Heart right ventricle (tissue), 16 donors: ENCODE results near the gene ASAP2. TPM values are rescaled to one million over a fixed set of nuclear protein-coding genes. Genes with fewer than 3 reads are reported as not detected.

ENCODE experiments used
- ATAC-seq, 8 donors: fragments of 200-7000 bp; cut with Tn5 transposase; one replicate each; pipeline ENCODE4 v1.9.1; 2020; ENCODE audit warnings: mild to moderate bottlenecking in 8 of 8, moderate library complexity in 8 of 8, moderate number of reproducible peaks in 1 of 8
- DNase-seq, 2 donors: peaks; one replicate each; pipeline ENCODE4 v3.0.0-alpha.2; 2020
- H3K27ac ChIP-seq, 10 donors: fragments of 200-600 bp; sonication (generic) in 2 of 10; one replicate each; pipeline versions ENCODE4 v1.5.0 to v1.8.0; 2020 to 2022; ENCODE audit warnings: mild to moderate bottlenecking in 3 of 10
- H3K27me3 ChIP-seq, 7 donors: fragments of 200-600 bp; one replicate each; pipeline ENCODE4 v1.8.0; 2021 to 2022; ENCODE audit warnings: mild to moderate bottlenecking in 2 of 7
- H3K36me3 ChIP-seq, 9 donors: fragments of 200-600 bp; sonication (generic) in 1 of 9; one replicate each; pipeline versions ENCODE4 v1.5.0 to v1.8.0; 2020 to 2022; ENCODE audit warnings: mild to moderate bottlenecking in 2 of 9
- H3K4me1 ChIP-seq, 9 donors: fragments of 200-600 bp; sonication (generic) in 1 of 9; one replicate each; pipeline versions ENCODE4 v1.5.0 to v1.8.0; 2020 to 2022; ENCODE audit warnings: mild to moderate bottlenecking in 4 of 9
- H3K4me3 ChIP-seq, 10 donors: fragments of 200-600 bp; sonication (generic) in 2 of 10; one replicate each; pipeline versions ENCODE4 v1.5.0 to v1.8.0; 2020 to 2022; ENCODE audit warnings: mild to moderate bottlenecking in 7 of 10, moderate library complexity in 2 of 10
- H3K9me3 ChIP-seq, 11 donors: fragments of 200-600 bp in 10 of 11; sonication (generic) in 2 of 11; one replicate each; pipeline versions ENCODE4 v1.5.0 to v1.8.0; 2013 to 2022; ENCODE audit warnings: mild to moderate bottlenecking in 2 of 11, control low read depth in 1 of 11, moderate library complexity in 1 of 11
- WGBS, 2 donors: extraction: QIAGEN DNeasy Blood & Tissue Kit; methylation state at CpG; one replicate each; pipeline ENCODE4 v1.1.7; 2013; ENCODE audit warnings: inconsistent platforms in 1 of 2; 5-methylcytosine and 5-hydroxymethylcytosine counted together
- intact Hi-C, 10 donors: fragments of 100-400 bp; cut with DNase I; formaldehyde crosslinking; loops; one replicate each; pipeline versions ENCODE4 v1.11.1 to v1.14.2; 2022
- polyA plus RNA-seq, 2 donors: library from polyadenylated mRNA; stranded (reverse); fragments of 200-250 nt; gene quantifications; one replicate each; pipeline ENCODE4 v1.2.3, GENCODE V29; 2013
- total RNA-seq, 10 donors: library from RNA; stranded (reverse); fragmentation: NEBNext Ultra II Directional in 3 of 10; extraction: Animal tissue kit (Norgen Biotek cat#: 25700) in 3 of 10; gene quantifications; one replicate each; pipeline versions ENCODE4 v1.2.1 to v1.2.4, GENCODE V29; 2021 to 2023
- TF ChIP-seq, protein P1 (sequence below), 9 donors: fragments of 200-600 bp; sonication (generic) in 2 of 9; IDR thresholded peaks; one replicate each; pipeline versions ENCODE4 v1.5.0 to v1.8.0; 2021 to 2022; ENCODE audit warnings: antibody characterized with exemption in 9 of 9, mild to moderate bottlenecking in 5 of 9, moderate library complexity in 1 of 9
- donor health status: Arrhythmogenic right ventricular cardiomyopathy.
- donor health status: ischemic (EF 13 %, LVEDD 7.1; RV severe dilation, severe dysfunction).
- donor health status: healthy with polysubstance abuse.
- donor health status: DM: no; HTN: yes; CAD: no.
- donor health status: DM: no; HTN: no; CAD: no.
- donor health status: ischemic (EF 25% LVEDD 6.9; RV normal size, moderate dysfunction).
- donor health status: ischemic (EF 25% LVEDD 5.7; RV mildly dilated, moderate dysfunction).
- donor health status: healthy.
- donor health status: DM: yes; HTN: yes; CAD: no.
- donor health status: Ischemic cardiomyopathy.
- donor health status: ischemic (EF 35%, LVEDD 5.7; RV mildly dilated, moderate dysfunction).
- donor health status: nonischemic (EF 11% LVEDD 7.7; RV severe dilation, severe dysfunction).
- donor health status: DM: yes; HTN: yes; CAD: no.
- donor health status: PGD.
- donor health status: ischemic (EF 29% LVEDD 5.4; RV normal size, mild dysfunction).
- donor health status: nonischemic (EF 23%, LVEDD 6.1; RV moderate dilation, normal function).

ASAP2 gene
- total and polyA plus RNA-seq, 12 donors, result 5.4 to 17.3 (median 11.8) TPM

DNA sequence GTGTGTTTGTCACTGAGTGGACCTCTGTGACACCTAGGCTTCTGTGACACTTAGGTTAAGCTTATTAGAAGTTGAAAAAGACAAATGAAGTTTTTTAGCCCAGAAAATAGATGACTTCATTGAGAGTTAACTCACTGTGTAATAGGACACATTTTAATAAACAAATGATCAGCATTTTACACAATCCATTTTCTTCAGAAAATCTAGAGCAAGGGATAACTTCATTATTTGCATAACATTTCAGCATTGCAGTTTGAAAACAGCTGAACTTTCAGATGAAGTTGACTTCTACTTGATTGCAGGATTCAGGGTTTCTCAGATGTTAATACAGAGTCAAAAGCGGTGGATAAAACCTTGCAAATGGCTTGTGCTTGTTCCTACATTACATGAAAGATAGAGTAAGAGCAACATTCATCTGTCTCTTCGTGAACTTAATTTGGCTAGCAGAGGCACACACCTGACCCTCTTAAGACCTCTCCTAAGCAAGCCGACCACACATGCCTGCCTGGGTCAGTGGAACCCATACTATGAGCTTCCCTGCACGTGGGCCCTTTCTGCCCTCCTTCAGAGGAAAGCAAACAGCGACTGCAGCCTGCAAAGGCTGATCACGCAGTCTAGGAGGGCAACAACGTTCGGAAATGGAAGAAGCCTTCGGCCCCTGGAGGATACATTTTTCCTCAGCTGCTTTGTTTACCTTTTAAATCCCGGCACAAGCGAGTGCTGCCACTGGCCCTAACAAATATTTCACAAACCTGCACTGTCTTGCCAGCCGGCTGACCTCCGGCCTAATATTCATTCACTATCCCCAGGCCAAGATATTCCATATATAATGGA is 200.1 kb downstream of the ASAP2 start:
- H3K4me1 ChIP-seq, result peaks cover 0 to 39% (median 7%) of the 10 kb centered on the region in 9 donors
- no peaks in the 10 kb centered on the region for H3K27me3 ChIP-seq
- ATAC-seq (no peak), DNase-seq (no peak)
- peaks cover 0 to 96% (median 19%) of the 10 kb centered on the region in 9 donors for H3K36me3 ChIP-seq
- TF ChIP-seq, protein P1, sequence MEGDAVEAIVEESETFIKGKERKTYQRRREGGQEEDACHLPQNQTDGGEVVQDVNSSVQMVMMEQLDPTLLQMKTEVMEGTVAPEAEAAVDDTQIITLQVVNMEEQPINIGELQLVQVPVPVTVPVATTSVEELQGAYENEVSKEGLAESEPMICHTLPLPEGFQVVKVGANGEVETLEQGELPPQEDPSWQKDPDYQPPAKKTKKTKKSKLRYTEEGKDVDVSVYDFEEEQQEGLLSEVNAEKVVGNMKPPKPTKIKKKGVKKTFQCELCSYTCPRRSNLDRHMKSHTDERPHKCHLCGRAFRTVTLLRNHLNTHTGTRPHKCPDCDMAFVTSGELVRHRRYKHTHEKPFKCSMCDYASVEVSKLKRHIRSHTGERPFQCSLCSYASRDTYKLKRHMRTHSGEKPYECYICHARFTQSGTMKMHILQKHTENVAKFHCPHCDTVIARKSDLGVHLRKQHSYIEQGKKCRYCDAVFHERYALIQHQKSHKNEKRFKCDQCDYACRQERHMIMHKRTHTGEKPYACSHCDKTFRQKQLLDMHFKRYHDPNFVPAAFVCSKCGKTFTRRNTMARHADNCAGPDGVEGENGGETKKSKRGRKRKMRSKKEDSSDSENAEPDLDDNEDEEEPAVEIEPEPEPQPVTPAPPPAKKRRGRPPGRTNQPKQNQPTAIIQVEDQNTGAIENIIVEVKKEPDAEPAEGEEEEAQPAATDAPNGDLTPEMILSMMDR (IDR thresholded peaks at IDR 0.05), result no peak
- no peaks in the 10 kb centered on the region for H3K9me3 ChIP-seq
- intact Hi-C loops, result no loop called here
- H3K4me3 ChIP-seq, result no peak overlapping the region
- 70 to 76% methylated on average over 13 of the region's 13 CpGs for WGBS, 2 donors
- H3K27ac ChIP-seq, result no peak overlapping the region

DNA sequence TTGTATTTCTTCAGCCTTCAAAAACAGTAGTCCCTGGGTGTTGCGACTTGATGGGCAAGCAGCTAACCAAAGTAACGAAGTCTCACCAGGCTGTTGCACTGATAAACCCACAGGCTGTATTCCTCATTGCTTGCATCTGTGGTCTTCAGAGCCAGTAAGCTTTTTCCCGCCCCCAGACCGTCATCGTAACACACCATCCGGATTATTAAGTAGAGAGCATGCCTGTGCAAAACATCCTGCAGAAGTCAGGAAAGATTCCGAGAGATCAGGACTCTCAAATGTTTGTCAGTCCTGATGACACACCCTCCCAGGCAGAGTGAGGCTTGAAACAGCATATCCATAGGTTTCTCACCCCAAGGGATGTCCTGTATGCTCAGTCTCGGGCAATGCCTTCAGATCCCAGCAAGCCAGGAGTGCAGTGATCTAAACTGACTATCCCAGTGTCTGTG is 200.8 kb downstream of the ASAP2 start:
- Histone ChIP-seq H3K27me3 (no peaks in the 10 kb centered on the region), H3K36me3 (peaks cover 0 to 96% (median 20%) of the 10 kb centered on the region in 9 donors), H3K4me3 (no peak overlapping the region), H3K27ac (no peak overlapping the region), H3K4me1 (peaks cover 0 to 34% (median 7%) of the 10 kb centered on the region in 9 donors), H3K9me3 (no peaks in the 10 kb centered on the region)
- WGBS, 2 donors, result 83 to 85% methylated on average over 8 of the region's 8 CpGs
- DNase-seq (no peak), ATAC-seq (peak in 1 of 8 donors; percentile 18)
- intact Hi-C loops, result no loop called here
- TF ChIP-seq, protein P1 (IDR thresholded peaks at IDR 0.05), result no peak

DNA sequence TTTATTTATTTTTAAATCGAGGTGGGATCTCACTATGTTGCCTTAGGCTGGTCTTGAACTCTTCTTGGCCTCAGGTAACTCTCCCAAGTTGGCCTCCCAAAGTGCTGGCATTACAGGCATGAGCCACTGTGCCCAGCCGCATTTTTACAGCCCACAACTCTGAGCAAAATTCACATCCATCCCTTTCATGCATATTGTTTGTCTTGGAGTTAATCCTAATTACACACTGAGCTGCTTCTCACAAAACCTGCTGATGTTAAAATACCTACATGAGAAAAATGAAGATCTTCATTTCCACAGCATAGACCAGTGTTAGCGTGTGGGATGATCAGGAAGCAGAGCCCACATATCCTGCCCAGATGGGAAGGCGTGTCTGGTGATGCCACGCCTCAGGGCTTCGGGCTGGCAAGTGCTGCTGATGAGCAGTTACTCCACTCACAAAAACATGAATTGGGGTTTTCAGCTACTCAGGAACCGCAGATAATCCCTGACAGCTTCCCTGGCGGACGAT is 202.1 kb downstream of the ASAP2 start:
- WGBS, 2 donors, result 88 to 91% methylated on average over 9 of the region's 9 CpGs
- intact Hi-C loops, result no loop called here
- Histone ChIP-seq H3K4me1 (peaks cover 0 to 28% (median 2%) of the 10 kb centered on the region in 9 donors), H3K36me3 (peaks cover 0 to 96% (median 27%) of the 10 kb centered on the region in 9 donors), H3K9me3 (no peaks in the 10 kb centered on the region), H3K27ac (no peak overlapping the region), H3K4me3 (no peak overlapping the region), H3K27me3 (no peaks in the 10 kb centered on the region)
- TF ChIP-seq, protein P1 (IDR thresholded peaks at IDR 0.05), result no peak
- no peak for DNase-seq
- peak in 1 of 8 donors; percentile 45 for ATAC-seq

DNA sequence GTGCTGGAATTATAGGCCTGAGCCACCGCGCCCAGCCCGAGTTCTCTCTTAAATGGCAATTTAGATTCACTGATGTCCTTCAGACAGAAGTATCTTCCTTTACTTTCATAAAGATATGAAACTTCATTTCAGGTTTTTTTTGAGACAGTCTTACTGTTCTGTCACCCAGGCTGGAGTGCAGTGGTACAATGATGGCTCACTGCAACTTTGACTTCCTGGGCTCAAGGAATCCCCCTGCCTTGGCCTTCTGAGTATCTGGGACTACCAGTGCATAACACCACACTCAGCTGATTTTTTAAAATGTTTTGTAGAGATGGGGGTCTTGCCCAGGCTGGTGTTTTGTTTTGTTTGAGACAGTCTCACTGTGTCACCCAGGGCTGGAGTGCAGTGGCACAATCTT is 203.5 kb downstream of the ASAP2 start:
- no peaks in the 10 kb centered on the region for H3K9me3 ChIP-seq
- no peak for DNase-seq
- H3K27ac ChIP-seq, result no peak overlapping the region
- H3K4me3 ChIP-seq, result no peak overlapping the region
- intact Hi-C loops, result no loop called here
- H3K36me3 ChIP-seq, result peaks cover 0 to 91% (median 27%) of the 10 kb centered on the region in 9 donors
- TF ChIP-seq, protein P1 (IDR thresholded peaks at IDR 0.05), result no peak
- ATAC-seq, result no peak
- peaks cover 0 to 19% (median 0%) of the 10 kb centered on the region in 9 donors for H3K4me1 ChIP-seq
- 98 to 99% methylated on average over 3 of the region's 3 CpGs for WGBS, 2 donors
- H3K27me3 ChIP-seq, result no peaks in the 10 kb centered on the region
